Motor neuron (in vitro differentiated cells): ENCODE measurements around the gene PC. TPM values are rescaled to one million over a fixed set of nuclear protein-coding genes. Genes with fewer than 3 reads are reported as not detected.

Experiments used
- ATAC-seq, 8 experiments: fragments of 200-7000 bp; cut with Tn5 transposase; replicated peaks in 6 of 8; 2 replicates each; pipeline ENCODE4 v1.8.0; 2021; ENCODE audit warnings: mild to moderate bottlenecking in 8 of 8, moderate library complexity in 8 of 8
- H3K27ac ChIP-seq, 2 donors: fragments of 250-450 bp; sonication (Bioruptor Pico); 2 replicates each; pipeline ENCODE4 v1.9.0; 2021; ENCODE audit warnings: antibody characterized with exemption in 2 of 2, mild to moderate bottlenecking in 2 of 2, moderate library complexity in 1 of 2
- H3K4me1 ChIP-seq, 2 donors: fragments of 250-450 bp; sonication (Bioruptor Pico); replicated peaks in 1 of 2; 2 replicates each; pipeline ENCODE4 v1.6.1; 2021; ENCODE audit warnings: antibody characterized with exemption in 2 of 2, mild to moderate bottlenecking in 2 of 2, moderate library complexity in 1 of 2
- H3K4me3 ChIP-seq, 5 donors: fragments of 250-450 bp; sonication (Bioruptor Pico); 2 replicates each; pipeline ENCODE4 v1.9.0; 2021; ENCODE audit warnings: antibody characterized with exemption in 5 of 5, mild to moderate bottlenecking in 5 of 5, moderate library complexity in 4 of 5
- WGBS, 10 experiments: fragments of 450-650 bp; shearing (Covaris generic); methylation state at CpG; one replicate each; pipeline ENCODE4 v1.0.0; 2022; 5-methylcytosine and 5-hydroxymethylcytosine counted together
- in situ Hi-C, 9 experiments: fragments of 400-800 bp; cut with MboI; loops; one replicate each; pipeline ENCODE4 v1.15.0; 2021; ENCODE audit warnings: low sequenced_read_pairs in 9 of 9, low pct_unique_long_range_greater_than_20kb in 2 of 9; ENCODE audit not compliant: unreplicated experiment in 9 of 9
- total RNA-seq, 8 experiments: library from RNA; unstranded; fragments of 300-600 nt; gene quantifications; 2 replicates each; pipeline versions ENCODE4 v1.2.3 to v1.2.4, GENCODE V29; 2022

Gene PC
- total RNA-seq, 8 experiments from 2014 or later, result 8.7 to 31.9 (median 20.0) TPM

- in situ Hi-C loops, result no loop called here
- Histone ChIP-seq H3K4me3 (no peak overlapping the region), H3K27ac (no peak overlapping the region), H3K4me1 (peaks cover 0 to 7% of the 10 kb centered on the region in 2 donors)
- 62 to 100% (median 80%) methylated on average over 1 to 6 of the region's 9 CpGs; no CpG with 5 or more reads in 1 of the 10 experiments for WGBS, 10 experiments
- ATAC-seq, result peak in 2 of 8 experiments; percentile 28 to 67
Observed at GRCh38 chr11:66934950-66935779, 23.0 kb downstream of the PC start.

- H3K4me3 ChIP-seq, result no peak overlapping the region
- H3K27ac ChIP-seq, result no peak overlapping the region
- peak in 1 of 8 experiments; percentile 27 for ATAC-seq
- peaks cover 0 to 10% of the 10 kb centered on the region in 2 donors for H3K4me1 ChIP-seq
- in situ Hi-C loops, result no loop called here
- 40 to 100% (median 87%) methylated on average over 1 to 3 of the region's 3 CpGs; no CpG with 5 or more reads in 3 of the 10 experiments for WGBS, 10 experiments
Observed at GRCh38 chr11:66933531-66933930, 24.7 kb downstream of the PC start.

DNA sequence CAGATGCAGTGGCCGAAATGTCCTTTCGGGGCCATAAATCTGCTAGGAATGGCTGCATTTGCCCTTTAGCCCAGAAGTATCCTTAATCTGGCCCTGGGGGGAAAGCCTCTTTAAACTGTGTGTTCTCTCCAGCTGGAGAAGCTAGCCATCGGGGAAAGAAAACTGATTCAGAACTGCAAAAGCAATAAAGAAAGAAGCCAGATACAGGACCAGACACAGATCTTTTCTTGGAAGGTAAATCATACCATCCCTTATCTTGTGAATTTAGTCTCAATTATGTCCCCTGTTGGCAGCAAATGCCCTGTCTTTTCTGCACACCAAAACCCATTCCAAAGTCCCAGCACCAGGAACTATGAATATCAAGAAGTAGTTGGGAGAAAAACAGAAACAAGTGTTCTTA, 25.6 kb downstream of the PC start:
- Histone ChIP-seq H3K27ac (no peak overlapping the region), H3K4me1 (peaks cover 0 to 10% of the 10 kb centered on the region in 2 donors), H3K4me3 (no peak overlapping the region)
- WGBS, 10 experiments, result 60 to 83% (median 69%) methylated on average over 2 to 3 of the region's 3 CpGs; no CpG with 5 or more reads in 6 of the 10 experiments
- in situ Hi-C loops, result no loop called here
- ATAC-seq, result no peak

DNA sequence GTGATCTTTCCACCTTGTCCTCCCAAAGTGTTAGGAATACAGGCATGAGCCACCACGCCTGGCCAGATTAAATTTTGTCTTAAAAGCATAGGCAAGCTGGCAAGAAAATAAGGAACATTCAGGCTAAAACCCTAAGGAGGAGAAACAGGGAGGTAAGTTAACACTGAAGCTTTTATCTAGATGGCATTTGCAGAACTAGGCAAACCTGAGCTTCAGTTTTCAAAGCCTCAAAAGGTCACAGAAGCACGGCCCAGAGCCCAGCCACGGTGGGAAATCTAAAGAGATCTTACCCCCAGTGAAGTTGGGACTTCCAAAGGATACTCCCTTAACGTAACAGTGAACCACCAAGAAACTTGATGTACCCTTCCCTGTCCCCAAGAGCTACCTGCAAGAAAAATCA, 28.4 kb downstream of the PC start:
- WGBS, 10 experiments, result 46 to 86% (median 70%) methylated on average over 1 to 4 of the region's 4 CpGs; no CpG with 5 or more reads in 3 of the 10 experiments
- no peak overlapping the region for H3K4me3 ChIP-seq
- in situ Hi-C loops, result no loop called here
- H3K4me1 ChIP-seq, result peaks cover 6 to 24% of the 10 kb centered on the region in 2 donors
- H3K27ac ChIP-seq, result no peak overlapping the region
- no peak for ATAC-seq

DNA sequence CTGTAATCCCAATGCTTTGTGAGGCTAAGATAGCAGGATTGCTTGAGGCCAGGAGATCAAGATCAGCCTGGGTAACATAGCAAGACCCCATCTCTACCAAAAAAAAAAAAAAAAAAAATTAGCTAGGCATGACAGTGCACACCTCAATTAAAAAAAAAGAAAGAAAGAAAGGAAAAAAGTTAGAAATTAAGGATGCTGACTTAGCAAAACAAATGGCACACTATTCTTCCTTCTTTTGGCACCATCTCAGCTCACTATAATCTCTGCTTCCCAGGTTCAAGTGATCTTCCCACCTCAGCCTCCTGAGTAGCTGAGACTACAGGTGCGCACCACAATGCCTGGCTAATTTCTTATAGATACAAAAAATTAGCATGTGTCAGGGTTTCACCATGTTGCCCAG, 33.9 kb downstream of the PC start:
- ATAC-seq, result no peak
- no peak overlapping the region for H3K27ac ChIP-seq
- H3K4me3 ChIP-seq, result no peak overlapping the region
- in situ Hi-C loops, result no loop called here
- 86 to 100% (median 100%) methylated on average over 1 of the region's 1 CpG; no CpG with 5 or more reads in 5 of the 10 experiments for WGBS, 10 experiments
- H3K4me1 ChIP-seq, result peaks cover 23 to 25% of the 10 kb centered on the region in 2 donors

- no peak for ATAC-seq
- Histone ChIP-seq H3K4me1 (peaks cover 21 to 23% of the 10 kb centered on the region in 2 donors), H3K4me3 (no peak overlapping the region), H3K27ac (no peak overlapping the region)
- in situ Hi-C loops, result no loop called here
Observed at GRCh38 chr11:66922551-66922950, 35.6 kb downstream of the PC start.

- peak overlapping the region in 1 of 2 donors; percentile 24 for H3K27ac ChIP-seq
- 0 to 87% (median 70%) methylated on average over 1 to 15 of the region's 18 CpGs; no CpG with 5 or more reads in 1 of the 10 experiments for WGBS, 10 experiments
Observed at GRCh38 chr11:66920978-66921784, 37.0 kb downstream of the PC start.

GRCh38 chr11:66919923-66920322, 38.3 kb downstream of the PC start:
- no peak overlapping the region for H3K4me3 ChIP-seq
- H3K27ac ChIP-seq, result no peak overlapping the region
- peak in 7 of 8 experiments; percentile 37 to 87 (median 62) for ATAC-seq
- 34 to 78% (median 61%) methylated on average over 2 to 4 of the region's 6 CpGs; no CpG with 5 or more reads in 1 of the 10 experiments for WGBS, 10 experiments
- in situ Hi-C loops, result no loop called here
- H3K4me1 ChIP-seq, result peaks cover 9 to 23% of the 10 kb centered on the region in 2 donors

More at GRCh38 chr11:66920978-66921784, 37.0 kb downstream of the PC start:
- ATAC-seq, result peak in 3 of 8 experiments; percentile 39 to 64 (median 53)
- in situ Hi-C loops, result no loop called here
- Histone ChIP-seq H3K4me3 (no peak overlapping the region), H3K4me1 (peaks cover 21 to 23% of the 10 kb centered on the region in 2 donors)

DNA sequence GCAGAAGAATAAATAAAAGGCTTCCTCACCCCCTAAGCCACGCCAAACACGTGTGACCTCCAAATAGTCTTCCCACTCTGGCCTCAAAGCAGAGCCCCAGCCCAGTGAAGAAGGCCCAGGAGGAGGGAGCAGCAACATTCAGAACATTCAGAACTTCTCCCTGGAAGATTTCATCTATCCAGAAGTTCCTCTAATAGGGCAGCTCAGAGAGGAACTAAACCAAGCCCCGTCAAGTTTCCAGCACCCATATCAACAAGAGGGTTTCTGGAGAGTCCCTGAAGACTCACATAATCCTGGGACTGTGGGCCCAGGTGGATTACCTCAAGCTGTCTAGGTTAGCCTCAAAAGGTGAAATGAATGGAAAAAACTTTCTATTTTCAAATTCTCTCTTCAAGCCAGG, 39.4 kb downstream of the PC start:
- no peak overlapping the region for H3K27ac ChIP-seq
- H3K4me1 ChIP-seq, result peaks cover 3 to 19% of the 10 kb centered on the region in 2 donors
- ATAC-seq, result no peak
- no peak overlapping the region for H3K4me3 ChIP-seq
- WGBS, 10 experiments, result 88 to 100% (median 97%) methylated on average over 1 to 3 of the region's 3 CpGs; no CpG with 5 or more reads in 6 of the 10 experiments
- in situ Hi-C loops, result no loop called here

DNA sequence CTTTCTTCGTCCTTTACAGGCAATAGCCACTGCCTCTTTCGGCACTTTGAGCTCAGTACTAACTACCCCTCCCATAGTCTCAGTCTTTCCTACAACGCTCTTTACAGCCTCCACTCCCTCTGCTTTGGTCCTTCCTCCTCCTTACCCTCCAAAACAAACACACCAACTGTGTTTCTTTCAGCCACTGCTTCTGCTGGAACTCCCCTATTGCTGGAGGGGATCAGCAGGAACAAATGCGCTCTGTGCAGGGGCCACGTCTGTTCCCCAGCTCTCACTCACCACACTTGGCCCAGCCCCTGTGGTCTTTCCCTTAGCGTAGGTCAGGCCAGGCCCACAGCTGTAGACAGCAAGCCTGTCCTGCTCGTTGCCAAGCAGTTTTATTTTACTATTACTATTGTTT, 42.3 kb downstream of the PC start:
- Histone ChIP-seq H3K4me1 (peaks cover 7 to 28% of the 10 kb centered on the region in 2 donors), H3K27ac (no peak overlapping the region), H3K4me3 (no peak overlapping the region)
- in situ Hi-C loops, result no loop called here
- WGBS, 10 experiments, result 47 to 100% (median 71%) methylated on average over 1 to 3 of the region's 7 CpGs; no CpG with 5 or more reads in 4 of the 10 experiments
- ATAC-seq, result peak in 1 of 8 experiments; percentile 22

GRCh38 chr11:66915046-66915832, 42.9 kb downstream of the PC start:
- H3K4me3 ChIP-seq, result no peak overlapping the region
- WGBS, 10 experiments, result 50 to 100% (median 72%) methylated on average over 1 to 6 of the region's 14 CpGs; no CpG with 5 or more reads in 4 of the 10 experiments
- H3K4me1 ChIP-seq, result peaks cover 7 to 26% of the 10 kb centered on the region in 2 donors
- no peak overlapping the region for H3K27ac ChIP-seq
- peak in 3 of 8 experiments; percentile 12 to 27 (median 25) for ATAC-seq
- in situ Hi-C loops, result no loop called here

GRCh38 chr11:66914505-66914904, 43.7 kb downstream of the PC start:
- H3K4me1 ChIP-seq, result peaks cover 7 to 21% of the 10 kb centered on the region in 2 donors
- H3K27ac ChIP-seq, result no peak overlapping the region
- in situ Hi-C loops, result no loop called here
- no peak for ATAC-seq
- no peak overlapping the region for H3K4me3 ChIP-seq
- 94 to 100% (median 98%) methylated on average over 1 to 3 of the region's 5 CpGs; no CpG with 5 or more reads in 6 of the 10 experiments for WGBS, 10 experiments
